Endothelial cell of umbilical vein (primary cell): ENCODE results near the gene IQGAP1. TPM values are rescaled to one million over a fixed set of nuclear protein-coding genes. Genes with fewer than 3 reads are reported as not detected.
A peak's percentile ranks its signal among the peaks of the same experiment; 100 is the strongest.

Experiments used
- BruUV-seq: library from RNA; stranded (reverse); fragments of 400-500 nt; replicated peaks from 2 replicates; lab custom pipeline; 2021; lab: Mats Ljungman, UMichigan
- CTCF ChIA-PET: fragments of 300-600, 350-600 bp; sonication (Branson Sonifier 250); formaldehyde crosslinking; loops from one replicate; lab custom pipeline; 2021; ENCODE audit warnings: antibody characterized with exemption, inconsistent platforms; lab: Charles Lee
- POLR2A ChIA-PET: fragments of 300-600, 350-600 bp; sonication (Branson Sonifier 250); formaldehyde crosslinking; loops from one replicate; lab custom pipeline; 2021; ENCODE audit warnings: antibody characterized with exemption, inconsistent platforms; lab: Charles Lee
- DNase-seq: peaks from one replicate; pipeline ENCODE4 v3.0.0-alpha.2; 2011; ENCODE audit warnings: low read depth, low spot score
- FAIRE-seq: peaks from 2 replicates; lab custom pipeline; 2011; peaks lifted over from hg19 to GRCh38; lab: Jason Lieb, UNC
- H2AFZ ChIP-seq: 2 replicates; pipeline ENCODE4 v1.6.0; 2012; ENCODE audit warnings: low read depth, low read length, control low read depth, inconsistent platforms
- H3K27ac ChIP-seq: 2 replicates; pipeline ENCODE4 v1.5.1; 2011; ENCODE audit warnings: low read depth, mild to moderate bottlenecking, control low read depth, low read length, moderate library complexity; ENCODE audit not compliant: insufficient read depth
- H3K27me3 ChIP-seq, 2 experiments: 2 replicates each; pipeline versions ENCODE4 v1.6.0 to v1.6.1; 2011; ENCODE audit warnings: low read length in 2 of 2, mixed read lengths in 1 of 2; ENCODE audit not compliant: control insufficient read depth in 2 of 2, insufficient read depth in 2 of 2
- H3K36me3 ChIP-seq, 2 experiments: 2 replicates in 1 of 2; 3 replicates in 1 of 2; pipeline ENCODE4 v1.5.1; 2011; ENCODE audit warnings: low read length in 2 of 2, mild to moderate bottlenecking in 1 of 2, moderate library complexity in 1 of 2; ENCODE audit not compliant: control insufficient read depth in 2 of 2, insufficient read depth in 2 of 2; ENCODE audit errors: extremely low read depth in 1 of 2
- H3K4me1 ChIP-seq: 3 replicates; pipeline ENCODE4 v1.5.1; 2011; ENCODE audit warnings: mild to moderate bottlenecking, low read length; ENCODE audit not compliant: control insufficient read depth, insufficient read depth; ENCODE audit errors: extremely low read depth
- H3K4me2 ChIP-seq: 2 replicates; pipeline ENCODE4 v1.6.1; 2011; ENCODE audit warnings: low read length, control low read depth, mixed read lengths; ENCODE audit not compliant: insufficient read depth
- H3K4me3 ChIP-seq, 3 experiments: fragments of 200-600 bp in 1 of 3; sonication (generic), shearing (Covaris generic) in 1 of 3; replicated peaks in 1 of 3; 2 replicates each; pipeline ENCODE4 v1.5.1; 2011 to 2016; ENCODE audit warnings: control low read depth in 3 of 3, low read length in 3 of 3, mild to moderate bottlenecking in 2 of 3, inconsistent platforms in 1 of 3, low read depth in 1 of 3, moderate library complexity in 1 of 3; ENCODE audit not compliant: insufficient read depth in 1 of 3
- H3K79me2 ChIP-seq: 2 replicates; pipeline ENCODE4 v1.6.0; 2012; ENCODE audit warnings: low read length, inconsistent platforms; ENCODE audit not compliant: control insufficient read depth, insufficient read depth
- H3K9ac ChIP-seq: replicated peaks from 2 replicates; pipeline ENCODE3; 2011; ENCODE audit warnings: low read length, control low read depth; ENCODE audit not compliant: insufficient read depth; ENCODE audit errors: extremely low read depth
- H3K9me1 ChIP-seq: replicated peaks from 3 replicates; pipeline ENCODE4 v1.6.0; 2011; ENCODE audit warnings: mild to moderate bottlenecking, low read length; ENCODE audit not compliant: control insufficient read depth, insufficient read depth; ENCODE audit errors: extremely low read depth
- H3K9me3 ChIP-seq: replicated peaks from 2 replicates; pipeline ENCODE4 v1.5.1; 2012; ENCODE audit warnings: low read length, inconsistent platforms; ENCODE audit not compliant: control insufficient read depth, insufficient read depth
- H4K20me1 ChIP-seq: replicated peaks from 2 replicates; pipeline ENCODE3; 2011; ENCODE audit warnings: mild to moderate bottlenecking, low read length; ENCODE audit not compliant: control insufficient read depth, insufficient read depth; ENCODE audit errors: extremely low read depth
- CTCF ChIP-seq, 2 donors: IDR thresholded peaks; 1 replicate in 1 of 2; 2 replicates in 1 of 2; pipeline ENCODE4 v1.5.1; 2011; ENCODE audit warnings: low read length in 2 of 2, mild to moderate bottlenecking in 2 of 2, moderate library complexity in 2 of 2, control low read depth in 1 of 2, inconsistent platforms in 1 of 2, low read depth in 1 of 2; ENCODE audit not compliant: insufficient read depth in 1 of 2; ENCODE audit errors: extremely low read depth in 1 of 2
- EZH2 ChIP-seq: IDR thresholded peaks from 2 replicates; pipeline ENCODE4 v1.6.1; 2012; ENCODE audit warnings: borderline replicate concordance, low read depth, mild to moderate bottlenecking, moderate library complexity, low read length, inconsistent platforms; ENCODE audit not compliant: severe bottlenecking
- FOS ChIP-seq: IDR thresholded peaks from 2 replicates; pipeline ENCODE4 v1.6.1; 2011; ENCODE audit warnings: mild to moderate bottlenecking, low read length, moderate library complexity, borderline replicate concordance; ENCODE audit not compliant: insufficient read depth
- GATA2 ChIP-seq: IDR thresholded peaks from 2 replicates; pipeline ENCODE4 v1.7.0; 2011; ENCODE audit warnings: low read depth, mild to moderate bottlenecking, moderate library complexity, mixed read lengths, low read length; ENCODE audit not compliant: insufficient read length, insufficient read depth
- JUN ChIP-seq: IDR thresholded peaks from 2 replicates; pipeline ENCODE4 v1.6.1; 2011; ENCODE audit warnings: borderline replicate concordance, low read depth; ENCODE audit not compliant: insufficient read length, insufficient read depth
- MAX ChIP-seq: IDR thresholded peaks from 2 replicates; pipeline ENCODE4 v1.6.1; 2011; ENCODE audit not compliant: insufficient read depth, insufficient read length
- MYC ChIP-seq: IDR thresholded peaks from one replicate; pipeline ENCODE4 v1.6.1; 2011; ENCODE audit warnings: mild to moderate bottlenecking, low read depth, low read length
- POLR2A ChIP-seq: IDR thresholded peaks from 2 replicates; pipeline ENCODE4 v1.6.1; 2012; ENCODE audit warnings: low read depth, mild to moderate bottlenecking, control low read depth, low read length
- POLR2AphosphoS5 ChIP-seq: IDR thresholded peaks from 2 replicates; pipeline ENCODE4 v1.6.1; 2012; ENCODE audit warnings: low read depth, mild to moderate bottlenecking, control low read depth, low read length, moderate library complexity; ENCODE audit not compliant: insufficient read depth
- dilution Hi-C: fragments of 300-500 bp; cut with MboI; formaldehyde crosslinking; loops from one replicate; pipeline ENCODE4 v1.15.0; 2019; ENCODE audit warnings: low sequenced_read_pairs; ENCODE audit not compliant: extremely low pct_ligation_motif_present
- intact Hi-C: fragments of 100-400 bp; cut with micrococcal nuclease; formaldehyde crosslinking; loops from one replicate; pipeline ENCODE4 v1.10.0; 2022
- polyA plus RNA-seq, 4 experiments: library from polyadenylated mRNA; depleted of rRNA in 3 of 4; stranded (reverse) in 3 of 4; unstranded in 1 of 4; fragments of >200 nt; gene quantifications; 2 replicates each; pipeline versions ENCODE4 v1.2.1 to v1.2.3, GENCODE V29; 2011 to 2012; ENCODE audit warnings: missing spikeins in 1 of 4
- total RNA-seq: library from RNA; stranded (reverse); gene quantifications from 2 replicates; pipeline ENCODE4 v1.2.3, GENCODE V29; 2021

The IQGAP1 gene
- total and polyA plus RNA-seq, 2 donors (not counting 3 experiments of a cell fraction or from before 2014, with no cell fraction given), result 82.2 to 258 TPM

DNA sequence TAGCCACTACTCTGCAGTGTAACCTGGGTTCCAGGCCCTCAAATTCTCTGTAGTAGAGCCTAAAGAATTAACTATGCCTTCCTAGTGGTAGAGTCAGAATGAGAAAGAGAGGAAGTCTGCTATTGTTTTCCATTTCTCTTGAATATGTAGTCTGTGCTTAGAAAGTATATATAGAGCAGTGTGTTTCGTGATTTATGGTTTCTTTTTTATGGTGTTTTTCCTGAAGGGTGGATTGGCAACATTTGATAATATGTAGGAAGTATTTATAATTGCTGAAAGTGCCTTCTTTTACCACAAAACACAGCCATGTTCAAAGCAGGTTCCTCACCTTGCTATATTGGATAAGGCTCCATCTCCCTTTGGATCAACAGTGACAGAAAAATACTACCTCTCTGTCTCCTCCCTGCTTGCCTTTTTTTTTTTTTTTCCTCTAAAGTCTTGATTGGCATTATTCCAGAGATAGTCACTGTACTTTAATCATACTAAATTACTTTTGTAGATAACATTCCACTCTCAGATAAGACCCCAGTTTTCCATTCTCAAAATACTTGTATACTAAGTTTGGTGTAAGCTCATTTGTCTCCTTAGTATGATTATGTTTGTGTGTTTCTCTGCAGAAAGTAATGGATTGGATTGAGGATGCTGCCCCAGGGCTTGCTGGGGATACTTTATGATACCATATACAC lies 47.8 kb downstream of the IQGAP1 start:
- peaks cover 0 to 11% of the 10 kb centered on the region in 2 experiments for H3K36me3 ChIP-seq
- H2AFZ ChIP-seq, result no peak overlapping the region
- no peak overlapping the region for H3K4me3 ChIP-seq
- no peak for TF ChIP-seq CTCF (IDR thresholded peaks at IDR 0.05; ENCODE audit: extremely low read depth in 1 of 2, insufficient read depth in 1 of 2, low read depth in 1 of 2, low read length in 2 of 2)
- intact Hi-C loops (loop anchor here (1.0 kb wide), 2 partner anchors 33 to 47 kb away; partner anchors contain the start of gene IQGAP1), dilution Hi-C loops (no loop called here)
- no peaks in the 10 kb centered on the region for H3K9me3 ChIP-seq
- ChIA-PET CTCF (interaction anchor here (1.4 to 3.0 kb wide), 5 partner anchors 14 to 73 kb away, joined by 3 to 12 read pairs (median 6); partner anchors contain the start of gene IQGAP1), POLR2A (interaction anchor here (0.7 kb wide), 1 partner anchor 14 kb away, joined by 5 read pairs; no protein-coding TSS in a partner anchor)
- FAIRE-seq, result peak; percentile 77
- H3K4me2 ChIP-seq, result peak overlapping the region; percentile 54
- no peaks in the 10 kb centered on the region for H3K9me1 ChIP-seq
- H3K4me1 ChIP-seq, result peaks cover 45% of the 10 kb centered on the region
- peak overlapping the region; percentile 52 for H3K27ac ChIP-seq
- H3K9ac ChIP-seq, result no peak overlapping the region
- no TSS peak for BruUV-seq
- peaks cover 5% of the 10 kb centered on the region for H4K20me1 ChIP-seq
- peaks cover 28% of the 10 kb centered on the region for H3K79me2 ChIP-seq
- H3K27me3 ChIP-seq, result no peaks in the 10 kb centered on the region
- peak; percentile 92 for DNase-seq

GRCh38 chr15:90436952-90437351 lies 48.9 kb downstream of the IQGAP1 start:
- Histone ChIP-seq H3K27me3 (no peaks in the 10 kb centered on the region), H3K79me2 (peaks cover 24% of the 10 kb centered on the region), H3K4me1 (peaks cover 50% of the 10 kb centered on the region), H4K20me1 (peaks cover 3% of the 10 kb centered on the region), H3K27ac (no peak overlapping the region), H2AFZ (no peak overlapping the region), H3K9me1 (no peaks in the 10 kb centered on the region), H3K9ac (no peak overlapping the region), H3K9me3 (no peaks in the 10 kb centered on the region), H3K4me3 (no peak overlapping the region), H3K36me3 (peaks cover 0 to 11% of the 10 kb centered on the region in 2 experiments), H3K4me2 (no peak overlapping the region)
- FAIRE-seq (no peak), DNase-seq (no peak)
- ChIA-PET CTCF (interaction anchor here (1.4 to 3.7 kb wide), 5 partner anchors 16 to 117 kb away, joined by 5 to 21 read pairs (median 7); partner anchors contain the start of gene IQGAP1), POLR2A (no interaction called here)
- TF ChIP-seq EZH2 (no peak), MAX (no peak), POLR2A (no peak), MYC (no peak), CTCF (IDR thresholded peaks at IDR 0.05; ENCODE audit: extremely low read depth in 1 of 2, insufficient read depth in 1 of 2, low read depth in 1 of 2, low read length in 2 of 2) (no peak), JUN (no peak), GATA2 (no peak), FOS (no peak), POLR2AphosphoS5 (no peak)
- intact Hi-C loops, result no loop called here
- no TSS peak for BruUV-seq
- dilution Hi-C loops, result no loop called here
